HL-60/S4 treated with retinoic acid at 250 ng/mL for 4 days and 3 days (cell line): ENCODE results near the gene RAPGEF1.
"Not testable (repeated sequence)": the region's sequence is repeated elsewhere in the genome, so short reads cannot be mapped to it uniquely, and the experiment has no call there.

Experiments used
- in situ Hi-C: fragments of 300-500 bp; cut with MboI; formaldehyde crosslinking; loops from 2 replicates; pipeline ENCODE4 v1.7.0; 2022; ENCODE audit warnings: low sequenced_read_pairs

The RAPGEF1 gene

DNA sequence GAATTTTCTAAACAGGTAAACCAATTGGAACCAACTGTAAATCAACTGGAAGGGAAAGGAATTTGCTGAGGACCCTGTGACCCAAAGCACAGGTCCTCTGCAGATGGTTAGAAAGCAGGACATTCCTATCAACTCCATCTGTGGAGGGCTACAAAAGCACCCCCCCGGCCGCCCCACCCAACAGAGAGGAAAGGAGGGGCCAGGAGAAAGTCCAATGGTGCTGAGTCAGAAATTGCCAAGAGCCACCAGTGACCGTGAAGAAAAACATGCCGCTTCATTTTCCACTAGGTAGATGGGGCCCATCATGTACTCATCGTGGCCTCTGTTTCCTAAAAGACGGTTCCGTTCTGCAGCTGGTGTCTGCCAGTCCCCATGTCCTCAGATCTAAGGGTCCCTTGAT is 66.3 kb downstream of the RAPGEF1 start:
- in situ Hi-C loops = no loop called here

DNA sequence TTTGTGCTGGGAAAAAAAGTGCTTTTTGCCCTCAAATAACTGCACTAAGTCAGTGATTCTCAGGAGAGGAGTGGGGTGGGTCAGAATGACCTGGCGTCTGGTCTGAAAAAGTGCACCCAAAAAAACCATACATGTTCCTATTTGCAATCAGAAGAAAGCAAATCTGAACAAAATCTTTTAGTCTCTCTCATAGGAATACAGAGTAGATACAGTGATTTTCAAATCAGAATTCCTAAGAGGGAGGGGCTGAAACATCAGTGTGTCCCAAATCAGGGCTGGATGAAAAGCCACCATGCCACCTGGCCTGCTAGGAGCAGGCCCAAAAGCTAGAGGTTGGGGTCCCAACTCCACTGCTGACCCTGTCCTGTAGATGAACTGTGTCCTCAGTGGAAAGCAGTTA is 66.8 kb downstream of the RAPGEF1 start:
- in situ Hi-C loops = no loop called here

DNA sequence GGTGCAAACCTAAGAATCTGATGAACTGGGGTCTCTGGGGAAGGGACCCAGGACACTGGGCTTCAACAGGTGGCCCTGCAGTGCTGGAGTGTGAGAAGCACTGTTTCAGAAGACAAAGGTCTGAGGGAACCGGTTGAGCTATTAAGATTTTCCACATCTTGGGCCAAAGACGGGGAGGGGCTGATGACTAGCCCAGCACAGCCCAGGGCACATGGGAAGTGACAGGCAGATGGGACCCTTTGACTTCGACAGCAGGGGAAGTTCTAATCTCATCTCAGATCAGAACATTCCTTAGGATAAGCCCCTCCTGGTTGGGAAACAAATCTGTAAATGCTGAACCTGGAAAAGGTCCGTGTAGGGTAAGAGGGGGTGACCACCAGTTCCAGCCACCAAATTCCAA is 67.4 kb downstream of the RAPGEF1 start:
- in situ Hi-C loops = no loop called here

DNA sequence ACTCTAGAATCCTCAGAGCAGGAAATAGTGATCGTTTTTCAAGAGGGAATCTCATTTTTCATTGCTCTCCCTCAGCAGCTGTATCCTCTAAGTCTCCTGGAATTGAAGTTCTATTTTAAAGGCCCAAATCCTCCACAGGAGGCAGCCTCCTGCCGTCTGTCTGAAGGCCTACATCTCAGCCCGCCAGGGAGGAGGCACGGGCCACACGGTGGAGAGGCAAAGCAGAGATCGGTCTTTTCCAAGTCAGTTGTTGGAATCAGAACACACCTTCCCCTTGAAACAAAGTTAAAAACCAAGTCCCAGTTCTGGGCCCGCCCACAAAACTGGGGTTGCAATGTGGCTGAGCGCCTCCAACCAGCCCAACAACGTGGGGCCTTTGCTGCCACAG is 68.7 kb downstream of the RAPGEF1 start:
- in situ Hi-C loops = no loop called here

DNA sequence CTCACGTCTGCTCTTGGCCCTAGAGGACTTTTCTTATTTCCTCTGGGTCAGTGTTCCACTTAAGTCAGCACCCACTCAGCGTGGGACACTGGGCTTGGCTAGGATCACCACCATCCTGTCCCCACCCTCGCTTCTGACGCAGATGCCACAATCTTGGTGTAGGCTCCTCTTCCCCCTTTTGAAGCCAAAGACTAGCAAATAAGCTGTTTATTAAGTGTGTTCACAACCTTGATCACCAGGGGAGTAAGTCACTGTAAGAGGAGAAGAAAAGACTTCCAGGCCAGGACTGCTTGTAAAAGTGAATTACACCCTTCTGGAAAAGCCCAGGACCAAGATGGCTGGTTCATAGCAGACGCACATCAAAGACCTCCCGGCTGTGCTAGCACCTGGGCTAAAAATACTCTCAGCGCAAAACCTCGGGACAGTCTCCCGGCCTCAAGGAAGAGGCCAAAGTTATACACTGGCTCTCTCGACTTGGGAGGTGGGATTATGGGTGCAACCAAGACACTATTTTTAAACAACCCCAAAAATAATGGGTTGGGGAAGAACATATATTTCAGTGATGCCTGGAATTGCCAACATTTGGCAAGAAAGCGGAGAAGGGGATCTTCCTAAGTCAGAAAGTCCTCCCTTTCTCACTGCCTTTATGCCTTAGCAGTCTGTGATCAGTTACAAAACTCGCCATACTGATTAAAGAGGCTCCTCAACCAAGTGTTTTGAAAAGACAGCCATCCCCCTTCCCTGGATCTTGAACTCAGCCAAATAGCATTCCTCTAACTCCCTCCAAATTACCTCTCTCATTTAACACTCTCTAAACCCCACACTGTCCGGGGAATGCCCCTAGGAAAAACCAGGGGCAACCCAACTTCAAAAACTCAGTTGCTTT is 69.4 kb downstream of the RAPGEF1 start:
- in situ Hi-C loops = no loop called here

DNA sequence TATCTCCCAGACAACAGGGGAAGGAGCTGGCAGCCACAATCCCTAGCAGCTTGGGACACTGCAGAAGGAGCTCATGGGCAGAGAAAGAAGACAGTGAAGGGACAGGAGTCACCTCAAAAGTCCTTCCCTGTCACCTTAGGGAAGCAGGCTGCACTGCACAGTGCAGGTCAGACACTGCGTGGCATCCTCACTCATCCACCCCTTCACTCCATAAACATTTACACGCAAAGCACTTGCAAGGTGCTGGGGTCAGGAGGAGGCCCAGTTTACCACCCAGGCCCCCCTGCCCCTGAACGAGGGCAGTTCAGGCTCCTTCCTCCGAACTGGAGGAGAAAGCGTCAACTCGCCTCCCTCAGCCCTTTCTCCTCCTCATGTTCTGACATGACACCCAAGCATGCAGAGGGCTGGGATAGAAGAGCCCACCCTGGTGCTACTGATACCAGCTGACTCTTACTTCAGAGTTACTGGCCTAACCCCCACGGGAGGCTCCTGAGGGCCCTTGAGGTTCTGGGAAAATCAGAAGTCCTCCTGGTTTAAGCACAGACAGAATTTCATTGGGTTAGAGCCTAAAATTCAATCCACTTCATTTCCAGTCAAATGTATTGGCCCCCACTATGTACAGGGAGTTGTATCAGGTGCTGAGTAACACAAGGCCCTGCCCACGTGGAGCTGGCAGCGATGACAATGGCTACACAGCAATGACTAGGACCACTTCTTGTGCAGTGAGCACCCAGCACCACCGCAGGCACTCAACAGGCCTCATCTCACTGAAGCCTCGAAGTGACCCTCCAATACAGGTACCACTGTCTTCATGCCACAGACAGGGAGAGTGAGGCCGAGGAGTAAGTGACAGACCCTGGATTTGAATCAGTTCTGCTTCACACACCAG is 70.4 kb downstream of the RAPGEF1 start:
- in situ Hi-C loops = no loop called here

DNA sequence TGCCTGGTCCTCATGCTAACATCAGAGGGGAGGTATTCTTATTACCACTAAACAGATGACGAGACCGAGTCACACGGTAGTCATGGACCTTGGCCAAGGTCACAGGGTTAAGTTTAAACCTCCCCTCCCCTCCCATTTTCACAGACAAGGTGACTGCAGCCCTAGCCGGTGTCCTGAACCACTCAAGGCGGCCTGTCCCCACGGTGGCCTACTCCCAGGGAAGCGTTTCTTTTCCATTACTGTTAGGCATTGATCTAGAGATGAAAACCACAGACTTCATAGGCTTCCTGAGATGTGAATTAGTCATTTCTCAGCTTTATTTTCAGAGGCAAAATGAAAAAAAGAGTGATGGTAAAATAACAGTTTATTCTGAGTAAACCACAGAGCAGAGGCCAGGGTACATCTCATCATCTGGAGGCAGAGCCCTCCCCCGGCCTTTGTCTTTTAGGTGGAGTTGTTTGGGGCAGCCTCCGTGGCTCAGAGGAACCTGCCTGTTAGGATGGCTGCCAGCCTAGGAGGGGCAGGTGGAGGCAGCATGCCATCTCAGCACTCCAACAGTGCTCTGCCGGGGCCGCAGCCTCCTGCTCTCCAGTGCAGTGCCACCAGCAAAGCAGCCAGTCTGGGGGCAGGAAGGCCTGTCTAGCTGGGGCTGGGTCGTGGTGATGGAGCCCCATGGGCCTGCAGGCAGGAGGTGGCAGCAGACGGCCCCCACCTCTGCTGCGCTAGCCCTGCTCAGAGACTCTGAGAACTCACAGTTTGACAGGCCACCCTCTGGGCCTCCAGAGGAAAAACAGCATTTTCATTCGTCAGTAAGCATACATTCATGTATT is 71.2 kb downstream of the RAPGEF1 start:
- in situ Hi-C loops = no loop called here

DNA sequence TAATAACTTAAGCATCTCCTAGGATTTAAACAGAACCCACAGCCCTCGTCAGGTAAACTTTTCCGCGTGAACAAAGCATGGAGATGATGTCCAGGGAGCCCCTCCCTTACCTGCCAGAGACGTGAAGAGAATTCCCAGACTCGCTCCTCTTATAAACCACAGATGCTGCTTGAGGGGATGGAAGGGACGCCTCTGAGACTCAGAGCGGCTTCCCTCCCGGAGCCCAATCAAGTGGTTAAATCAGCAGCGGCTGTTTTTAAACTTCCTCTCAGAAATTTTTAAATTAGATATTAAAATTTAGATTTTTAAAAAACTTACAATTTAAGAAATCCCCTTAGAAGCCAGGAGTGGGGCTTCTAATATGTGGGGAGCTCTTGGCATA is 71.8 kb downstream of the RAPGEF1 start:
- in situ Hi-C loops = no loop called here

DNA sequence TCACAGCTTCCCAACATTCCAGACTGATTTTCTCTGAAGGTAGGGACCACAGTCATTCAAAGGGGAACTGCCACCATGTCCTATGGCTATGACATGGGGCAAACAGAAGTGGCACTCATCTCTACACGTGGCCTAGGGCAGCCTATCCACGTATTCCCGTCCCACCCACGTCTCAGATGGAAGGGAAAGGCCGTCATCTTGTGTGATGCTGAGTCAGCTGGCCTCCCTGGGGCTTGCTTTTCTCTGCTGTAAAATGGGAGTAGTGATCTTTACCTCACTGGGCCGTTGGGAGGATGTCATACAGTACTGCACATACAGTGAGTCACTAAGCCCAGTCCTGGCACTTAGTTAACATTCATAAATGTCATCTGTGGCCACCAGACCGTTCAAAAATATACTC is 72.3 kb downstream of the RAPGEF1 start:
- in situ Hi-C loops = no loop called here

DNA sequence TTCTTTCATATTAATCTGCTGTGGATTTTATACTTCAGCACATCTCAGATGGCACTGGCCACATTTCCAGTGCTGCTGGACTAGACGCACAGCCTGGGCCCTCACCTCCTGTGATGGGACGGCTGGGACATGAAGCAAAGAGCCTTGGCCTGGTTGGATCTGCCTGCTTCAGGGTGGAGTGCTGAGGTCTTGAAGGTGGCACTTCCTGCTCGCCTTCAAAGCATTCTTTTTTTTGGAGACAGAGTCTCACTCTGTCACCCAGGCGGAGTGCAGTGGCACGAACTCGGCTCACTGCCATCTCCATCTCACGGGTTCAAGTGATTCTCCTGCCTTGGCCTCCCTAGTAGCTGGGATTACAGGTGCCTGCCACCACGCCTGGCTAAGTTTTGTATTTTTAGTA is 73.1 kb downstream of the RAPGEF1 start:
- in situ Hi-C loops = no loop called here

DNA sequence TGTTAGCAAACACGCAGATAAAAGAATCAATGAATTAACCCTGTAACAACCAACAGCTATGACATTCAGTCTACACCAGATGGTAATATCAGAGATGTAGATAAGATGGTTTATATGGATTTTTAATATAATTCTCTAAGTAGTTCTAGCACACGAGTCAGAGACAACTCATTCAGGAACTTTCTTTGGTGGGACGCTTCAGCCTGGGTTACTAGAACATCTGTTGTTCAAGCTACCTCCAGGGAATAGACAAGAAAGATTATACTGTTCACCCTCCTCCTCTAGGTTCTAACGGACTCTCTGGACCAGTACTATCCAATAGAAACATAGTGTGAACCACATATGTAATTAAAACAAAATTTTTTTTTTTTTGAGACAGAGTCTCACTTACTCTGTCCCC is 73.8 kb downstream of the RAPGEF1 start:
- in situ Hi-C loops = no loop called here

DNA sequence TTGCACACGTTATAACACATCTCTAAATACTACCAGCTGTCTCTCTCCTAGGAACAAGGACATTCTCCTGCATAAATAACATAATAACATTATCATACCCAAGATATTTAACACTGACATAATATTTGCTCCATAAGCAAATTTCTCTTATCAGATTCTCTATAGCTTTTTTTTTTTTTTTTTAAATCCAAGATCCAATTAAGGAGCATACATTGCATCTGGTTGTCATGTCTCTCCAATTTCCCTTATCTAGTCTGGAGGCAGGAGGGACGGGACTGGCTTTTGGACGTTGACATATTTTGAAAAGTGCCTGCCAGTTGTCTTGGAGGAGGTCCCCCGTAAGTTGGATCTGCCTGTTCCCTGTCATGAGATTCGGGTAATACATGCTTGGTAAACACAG is 76.6 kb downstream of the RAPGEF1 start:
- in situ Hi-C loops = no loop called here

DNA sequence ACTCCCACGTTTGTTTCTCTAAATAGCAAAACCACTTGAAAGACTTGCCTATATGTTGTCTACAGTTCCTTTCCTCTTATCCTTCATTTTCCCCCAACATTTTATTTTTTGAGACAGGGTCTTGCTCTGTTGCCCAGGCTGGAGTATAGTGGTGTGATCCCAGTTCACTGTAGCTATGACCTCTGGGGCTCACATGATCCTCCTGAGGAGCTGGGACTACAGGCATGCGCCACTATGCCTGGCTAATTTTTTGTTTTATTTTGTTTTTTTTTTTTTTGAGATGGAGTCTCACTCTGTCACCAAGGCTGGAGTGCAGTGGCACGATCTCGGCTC is 77.6 kb downstream of the RAPGEF1 start:
- in situ Hi-C loops = not testable (repeated sequence)

DNA sequence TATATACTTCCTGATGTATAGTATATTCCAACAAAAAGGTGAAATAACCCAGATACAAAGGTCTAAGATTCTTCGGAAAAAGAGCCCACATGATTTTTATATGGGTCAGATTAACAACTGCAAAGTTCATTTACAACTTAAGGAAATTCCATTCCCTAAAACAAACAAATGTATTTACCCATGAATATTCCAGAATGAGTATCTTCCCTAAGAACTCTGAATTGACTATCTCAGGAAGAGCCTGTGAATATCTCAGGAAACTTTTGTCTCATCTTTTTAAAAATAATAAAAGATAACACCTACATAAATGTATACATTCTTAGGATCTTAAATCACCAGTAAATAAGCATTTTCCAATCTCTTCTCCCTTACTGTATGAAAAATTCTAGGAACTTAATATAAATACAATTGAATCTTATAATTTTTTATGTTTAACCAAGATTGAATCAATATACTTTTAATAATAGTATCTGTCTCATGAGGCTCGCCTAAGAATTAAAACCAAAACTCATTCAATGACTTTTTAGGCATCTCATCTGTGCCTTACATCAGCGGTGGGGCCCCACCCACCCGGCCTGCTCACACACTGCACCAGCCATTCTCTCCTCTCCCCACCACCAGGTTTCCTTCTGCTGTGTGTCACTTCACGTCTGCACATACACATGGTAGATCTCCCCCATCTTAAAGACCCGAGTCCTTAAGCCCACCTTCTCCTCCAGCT is 78.1 kb downstream of the RAPGEF1 start:
- in situ Hi-C loops = no loop called here

DNA sequence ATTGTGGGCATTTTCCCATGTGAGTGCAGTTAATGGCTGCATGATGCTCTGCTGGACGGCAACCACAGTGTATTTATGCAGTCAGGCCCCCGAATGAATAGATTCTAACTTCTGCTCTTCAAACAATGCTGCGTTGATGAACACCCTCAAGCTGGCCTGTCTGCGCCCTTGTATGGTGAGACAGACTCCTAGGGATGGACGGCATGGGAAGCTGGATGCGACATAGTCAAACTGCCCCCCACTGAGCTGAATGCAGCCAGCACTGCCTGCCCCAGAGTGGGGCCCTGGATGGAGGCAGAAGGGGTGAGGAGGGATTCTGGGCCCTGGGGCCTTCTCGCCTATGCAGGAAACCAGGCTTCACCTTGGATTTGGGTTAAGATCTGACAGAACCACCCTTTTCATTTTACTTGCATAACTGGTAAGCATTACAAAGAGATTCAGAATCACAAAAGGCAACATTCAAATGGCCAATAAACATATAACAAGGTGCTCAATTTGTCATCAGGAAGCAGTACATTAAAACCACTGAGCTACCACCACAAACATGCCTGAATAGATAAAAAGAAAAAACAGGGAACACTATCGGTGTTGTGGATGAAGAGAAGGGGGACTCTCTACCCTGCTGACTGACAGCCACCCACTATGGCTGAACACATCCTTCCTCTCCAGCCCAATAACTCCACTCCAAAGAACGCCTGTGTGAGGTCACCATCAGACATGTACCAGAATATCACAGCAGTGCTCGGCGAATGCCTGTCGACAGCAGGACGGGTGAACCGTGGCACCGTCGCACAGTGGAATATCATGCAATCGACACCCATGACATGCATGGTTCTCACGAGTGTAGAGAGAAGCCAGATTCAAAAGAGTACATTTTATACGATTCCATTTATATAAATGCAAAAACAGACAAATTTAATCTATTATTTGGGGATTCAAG is 79.1 kb downstream of the RAPGEF1 start:
- in situ Hi-C loops = no loop called here

DNA sequence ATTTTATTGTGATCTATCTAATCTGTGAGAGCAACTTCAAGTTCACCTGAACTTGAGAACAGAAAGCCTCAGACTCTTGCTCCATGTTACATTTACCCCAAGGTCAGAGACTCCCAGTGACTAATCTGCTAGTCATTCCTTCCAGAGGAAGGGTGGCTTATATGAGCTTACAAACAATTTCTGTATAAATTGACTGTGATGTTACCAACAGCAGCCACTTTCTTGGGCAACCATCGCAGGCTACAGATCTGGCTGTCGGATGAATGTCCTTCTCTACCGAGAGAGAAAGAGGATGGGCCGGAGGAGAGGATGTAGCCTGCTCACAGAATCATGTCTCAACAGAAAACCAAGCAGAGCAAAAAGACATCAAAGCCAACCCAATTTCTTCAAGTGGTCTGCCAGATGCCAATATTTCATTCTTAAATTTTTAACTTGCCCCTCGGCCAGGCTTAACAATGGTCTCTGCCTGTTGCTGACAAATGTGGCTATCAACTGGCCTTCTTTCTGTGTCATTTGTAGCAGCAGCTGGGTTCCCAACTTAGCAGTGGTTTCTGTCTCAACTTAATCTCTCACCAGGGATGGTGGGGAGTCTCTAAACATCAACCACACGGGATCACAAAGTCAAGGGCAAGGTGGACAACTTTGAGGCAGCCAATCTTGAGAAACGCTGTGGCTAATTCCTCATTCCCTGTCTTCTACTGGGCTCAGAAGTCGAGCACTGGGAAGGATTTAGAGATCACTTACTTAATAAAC is 81.3 kb downstream of the RAPGEF1 start:
- in situ Hi-C loops = no loop called here

DNA sequence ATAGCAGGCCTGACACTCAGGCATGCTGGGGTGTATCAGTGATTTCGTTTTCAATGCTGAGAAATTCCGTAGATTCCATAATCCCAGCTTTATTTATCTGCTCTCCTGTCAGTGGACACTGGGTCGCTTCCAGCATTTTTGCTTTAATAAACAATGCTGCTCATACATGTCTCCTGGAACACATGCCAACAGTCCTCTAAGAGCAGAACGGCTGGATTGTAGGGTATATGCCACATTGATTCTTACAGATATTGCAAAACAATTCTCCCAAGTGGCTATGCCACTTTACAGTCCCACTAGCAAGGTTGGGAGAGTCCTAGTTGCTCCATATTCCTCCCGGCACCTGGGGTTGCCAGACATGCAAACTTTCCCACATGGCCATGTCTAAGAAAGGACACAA is 81.9 kb downstream of the RAPGEF1 start:
- in situ Hi-C loops = no loop called here

DNA sequence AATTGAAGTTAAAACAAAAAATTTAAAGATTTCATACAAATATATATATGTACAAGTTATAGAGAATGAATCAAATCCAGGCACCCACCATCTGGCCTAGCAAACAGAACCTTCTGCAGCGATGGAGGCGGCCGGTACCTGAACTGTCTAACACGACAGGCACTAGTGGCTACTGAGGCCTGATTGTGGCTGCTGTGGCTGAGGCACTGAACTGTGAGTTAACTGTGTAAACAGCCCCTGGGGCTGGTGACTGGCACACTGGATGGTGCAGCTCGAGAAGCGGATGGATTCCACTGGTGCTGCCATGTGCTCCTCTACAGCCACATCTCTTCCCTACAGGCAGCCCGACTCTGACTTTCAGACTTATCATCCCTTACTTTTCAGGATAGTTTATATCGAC is 82.4 kb downstream of the RAPGEF1 start:
- in situ Hi-C loops = no loop called here

DNA sequence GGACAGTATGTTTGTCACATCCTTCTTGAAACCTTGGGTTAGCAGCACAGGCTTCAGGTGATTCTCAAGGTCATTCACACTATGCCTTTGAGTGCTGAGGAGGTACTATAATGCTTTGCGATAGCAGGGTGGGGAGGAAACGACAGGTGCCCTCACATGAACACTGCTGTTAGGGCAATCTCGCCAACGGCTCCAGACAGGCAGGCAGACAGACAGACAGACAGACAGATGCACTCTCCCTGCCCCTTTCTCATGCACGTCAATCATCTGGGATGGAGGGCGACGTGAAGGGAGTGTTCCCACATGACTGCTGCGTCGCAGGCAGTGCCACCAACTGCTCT is 82.9 kb downstream of the RAPGEF1 start:
- in situ Hi-C loops = no loop called here
